C4-2B (cell line): ENCODE results near the gene UBL4A.

Source experiments
- ZFX ChIP-seq: fragments of 450-650 bp; IDR thresholded peaks from 2 replicates; pipeline ENCODE4 v1.6.1; 2017
- TF ChIP-seq, protein P1 (sequence below): fragments of 450-650 bp; conservative IDR thresholded peaks from 2 replicates; pipeline ENCODE4 v1.5.1; 2017; ENCODE audit warnings: mild to moderate bottlenecking

DNA sequence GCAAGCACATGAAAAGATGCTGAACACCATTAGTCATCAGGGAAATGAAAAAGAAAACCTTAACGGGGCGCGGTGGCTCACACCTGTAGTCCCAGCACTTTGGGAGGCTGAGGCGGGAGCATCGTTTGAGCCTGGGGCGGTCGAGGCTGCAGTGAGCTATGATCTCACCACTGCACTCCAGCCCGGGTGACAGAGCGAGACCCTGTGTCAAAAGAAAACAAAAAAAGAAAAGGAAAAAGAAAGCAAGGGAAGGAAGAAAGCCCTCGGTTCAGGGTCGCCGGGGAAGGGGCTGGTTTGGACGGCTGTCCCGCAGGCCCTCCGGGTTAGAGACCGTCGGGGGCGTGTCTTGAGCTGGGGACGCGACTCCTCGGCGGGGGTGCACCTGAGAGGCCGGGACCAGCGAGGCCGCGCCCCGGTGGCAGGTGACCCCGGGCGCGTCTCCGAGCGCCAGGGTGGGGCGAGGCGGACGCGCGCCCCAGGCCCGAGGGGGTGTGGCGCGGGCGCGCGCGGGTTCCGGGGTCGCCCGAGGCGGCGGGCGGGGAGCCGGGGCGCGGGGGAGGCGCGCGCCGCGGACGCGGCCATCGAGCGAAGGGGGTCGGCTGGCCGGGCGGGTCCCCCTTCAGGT is 28.8 kb downstream of the UBL4A start:
- TF ChIP-seq, protein P1, sequence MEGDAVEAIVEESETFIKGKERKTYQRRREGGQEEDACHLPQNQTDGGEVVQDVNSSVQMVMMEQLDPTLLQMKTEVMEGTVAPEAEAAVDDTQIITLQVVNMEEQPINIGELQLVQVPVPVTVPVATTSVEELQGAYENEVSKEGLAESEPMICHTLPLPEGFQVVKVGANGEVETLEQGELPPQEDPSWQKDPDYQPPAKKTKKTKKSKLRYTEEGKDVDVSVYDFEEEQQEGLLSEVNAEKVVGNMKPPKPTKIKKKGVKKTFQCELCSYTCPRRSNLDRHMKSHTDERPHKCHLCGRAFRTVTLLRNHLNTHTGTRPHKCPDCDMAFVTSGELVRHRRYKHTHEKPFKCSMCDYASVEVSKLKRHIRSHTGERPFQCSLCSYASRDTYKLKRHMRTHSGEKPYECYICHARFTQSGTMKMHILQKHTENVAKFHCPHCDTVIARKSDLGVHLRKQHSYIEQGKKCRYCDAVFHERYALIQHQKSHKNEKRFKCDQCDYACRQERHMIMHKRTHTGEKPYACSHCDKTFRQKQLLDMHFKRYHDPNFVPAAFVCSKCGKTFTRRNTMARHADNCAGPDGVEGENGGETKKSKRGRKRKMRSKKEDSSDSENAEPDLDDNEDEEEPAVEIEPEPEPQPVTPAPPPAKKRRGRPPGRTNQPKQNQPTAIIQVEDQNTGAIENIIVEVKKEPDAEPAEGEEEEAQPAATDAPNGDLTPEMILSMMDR, result no peak
- TF ChIP-seq ZFX, result no peak
